Caco-2 (cell line): Measurements from ENCODE around the gene PCBP1. TPM values are rescaled to one million over a fixed set of nuclear protein-coding genes. Genes with fewer than 3 reads are reported as not detected.

Experiments
- BruUV-seq: library from RNA; stranded (reverse); fragments of 400-500 nt; replicated peaks from 2 replicates; lab custom pipeline; 2021; lab: Mats Ljungman, UMichigan
- CTCF ChIA-PET: fragments of 300-600 bp; sonication (Branson Sonifier 250); formaldehyde crosslinking; loops from one replicate; lab custom pipeline; 2022; ENCODE audit warnings: antibody characterized with exemption; lab: Charles Lee
- POLR2A ChIA-PET: fragments of 300-600 bp; sonication (Branson Sonifier 250); formaldehyde crosslinking; loops from one replicate; lab custom pipeline; 2022; ENCODE audit warnings: antibody characterized with exemption; lab: Charles Lee
- DNase-seq, 2 experiments: peaks; one replicate each; pipeline versions ENCODE4 v3.0.0 to v3.0.0-alpha.2; 2020 to 2022
- H3K27me3 ChIP-seq: replicated peaks from 2 replicates; pipeline ENCODE4 v1.6.0; 2011; ENCODE audit warnings: low read length; ENCODE audit not compliant: control insufficient read depth, insufficient read depth
- H3K36me3 ChIP-seq: 2 replicates; pipeline ENCODE4 v1.5.1; 2011; ENCODE audit warnings: low read length; ENCODE audit not compliant: control insufficient read depth, insufficient read depth
- H3K4me1 ChIP-seq: fragments of 250-450 bp; sonication (Bioruptor Pico); 2 replicates; pipeline ENCODE4 v1.5.1; 2020; ENCODE audit warnings: mild to moderate bottlenecking
- H3K4me3 ChIP-seq: 2 replicates; pipeline ENCODE4 v1.5.1; 2011; ENCODE audit warnings: low read depth, mild to moderate bottlenecking, control low read depth, low read length
- H3K9me3 ChIP-seq: fragments of 250-450 bp; sonication (Bioruptor Pico); 2 replicates; pipeline ENCODE4 v1.5.1; 2020; ENCODE audit warnings: mild to moderate bottlenecking, moderate library complexity
- H3K27ac Mint-ChIP-seq: one replicate; pipeline ENCODE4 v1.8.0; 2022; ENCODE audit warnings: mixed read lengths; ENCODE audit not compliant: unreplicated experiment
- H3K27me3 Mint-ChIP-seq: one replicate; pipeline ENCODE4 v1.8.0; 2022; ENCODE audit warnings: mixed read lengths; ENCODE audit not compliant: insufficient read depth, unreplicated experiment
- H3K36me3 Mint-ChIP-seq: one replicate; pipeline ENCODE4 v1.8.0; 2022; ENCODE audit warnings: mild to moderate bottlenecking, mixed read lengths; ENCODE audit not compliant: insufficient read depth, unreplicated experiment
- H3K4me1 Mint-ChIP-seq: one replicate; pipeline ENCODE4 v1.8.0; 2022; ENCODE audit warnings: low read depth, mixed read lengths; ENCODE audit not compliant: unreplicated experiment
- H3K4me3 Mint-ChIP-seq: one replicate; pipeline ENCODE4 v1.8.0; 2022; ENCODE audit warnings: mild to moderate bottlenecking, moderate library complexity, mixed read lengths; ENCODE audit not compliant: unreplicated experiment
- H3K9me3 Mint-ChIP-seq: one replicate; pipeline ENCODE4 v1.8.0; 2022; ENCODE audit warnings: mixed read lengths; ENCODE audit not compliant: unreplicated experiment
- CTCF ChIP-seq, 2 experiments: fragments of 200-600 bp in 1 of 2; IDR thresholded peaks; 1 replicate in 1 of 2; 2 replicates in 1 of 2; pipeline versions ENCODE4 v1.5.1 to v1.8.0; 2011 to 2022; ENCODE audit warnings: antibody characterized with exemption in 1 of 2, control low read depth in 1 of 2, inconsistent platforms in 1 of 2, low read depth in 1 of 2, low read length in 1 of 2, mild to moderate bottlenecking in 1 of 2, moderate library complexity in 1 of 2; ENCODE audit not compliant: insufficient read depth in 1 of 2, severe bottlenecking in 1 of 2, unreplicated experiment in 1 of 2
- intact Hi-C: fragments of 100-400 bp; cut with micrococcal nuclease; formaldehyde crosslinking; loops from one replicate; pipeline ENCODE4 v1.10.0; 2022; ENCODE audit not compliant: unreplicated experiment
- total RNA-seq: library from RNA; stranded (reverse); gene quantifications from 2 replicates; pipeline ENCODE4 v1.2.3, GENCODE V29; 2022

PCBP1 gene
- total RNA-seq, 1 experiment from 2014 or later: 319 TPM

- peaks cover 14% of the 10 kb centered on the region for H3K4me1 ChIP-seq
- POLR2A ChIA-PET: interaction anchor here (0.7 to 1.3 kb wide), 3 partner anchors 16 to 154 kb away, joined by 3 to 8 read pairs (median 3); partner anchors contain the start of gene MXD1
- H3K36me3 ChIP-seq: peaks cover 3% of the 10 kb centered on the region; the same call in 1 of the 2 replicates
- DNase-seq: peak; percentile 73 to 78
- no peak overlapping the region for H3K4me3 Mint-ChIP-seq
- no peaks in the 10 kb centered on the region for H3K9me3 ChIP-seq
- no peaks in the 10 kb centered on the region for H3K27me3 Mint-ChIP-seq
- peaks cover 73% of the 10 kb centered on the region for H3K36me3 Mint-ChIP-seq
- H3K9me3 Mint-ChIP-seq: no peaks in the 10 kb centered on the region
- intact Hi-C loops: no loop called here
- no peak overlapping the region for H3K4me3 ChIP-seq
- CTCF ChIA-PET: interaction anchor here (0.8 to 2.0 kb wide), 4 partner anchors 16 to 281 kb away, joined by 3 to 11 read pairs (median 4); no protein-coding TSS in a partner anchor
- H3K27ac Mint-ChIP-seq: peak overlapping the region; percentile 3
- TSS peak; percentile 15 for BruUV-seq
- peaks cover 13% of the 10 kb centered on the region for H3K4me1 Mint-ChIP-seq
- TF ChIP-seq CTCF (IDR thresholded peaks at IDR 0.05; ENCODE audit: insufficient read depth in 1 of 2, low read depth in 1 of 2, low read length in 1 of 2, severe bottlenecking in 1 of 2, unreplicated experiment in 1 of 2): no peak
- no peaks in the 10 kb centered on the region for H3K27me3 ChIP-seq
Observed at GRCh38 chr2:70069049-70069448, 18.2 kb upstream of the PCBP1 start.

- Histone ChIP-seq H3K4me1 (peaks cover 14% of the 10 kb centered on the region), H3K27me3 (no peaks in the 10 kb centered on the region), H3K4me3 (no peak overlapping the region), H3K9me3 (no peaks in the 10 kb centered on the region), H3K36me3 (peaks cover 1% of the 10 kb centered on the region; the same call in 1 of the 2 replicates)
- TF ChIP-seq CTCF (IDR thresholded peaks at IDR 0.05; ENCODE audit: insufficient read depth in 1 of 2, low read depth in 1 of 2, low read length in 1 of 2, severe bottlenecking in 1 of 2, unreplicated experiment in 1 of 2): peak; percentile 79 to 91
- ChIA-PET CTCF (interaction anchor here (0.6 to 1.9 kb wide), 16 partner anchors 11 to 492 kb away, joined by 3 to 69 read pairs (median 4); partner anchors contain the start of gene MXD1), POLR2A (interaction anchor here (0.6 to 1.5 kb wide), 8 partner anchors 14 to 633 kb away, joined by 3 to 35 read pairs (median 3); partner anchors contain the start of genes MXD1 and NFU1)
- H3K9me3 Mint-ChIP-seq: no peaks in the 10 kb centered on the region
- DNase-seq: peak; percentile 76 to 79
- intact Hi-C loops: loop anchor here (1.0 kb wide), 1 partner anchor 156 kb away; no protein-coding TSS in a partner anchor
- peak overlapping the region; percentile 38 for H3K27ac Mint-ChIP-seq
- H3K4me1 Mint-ChIP-seq: peaks cover 13% of the 10 kb centered on the region
- BruUV-seq: no TSS peak
- H3K36me3 Mint-ChIP-seq: peaks cover 77% of the 10 kb centered on the region
- no peaks in the 10 kb centered on the region for H3K27me3 Mint-ChIP-seq
- no peak overlapping the region for H3K4me3 Mint-ChIP-seq
Observed at GRCh38 chr2:70070542-70071268, 16.6 kb upstream of the PCBP1 start.

- Mint-ChIP-seq H3K4me3 (no peak overlapping the region), H3K36me3 (peaks cover 69% of the 10 kb centered on the region), H3K27ac (peak overlapping the region; percentile 26), H3K4me1 (peaks cover 13% of the 10 kb centered on the region), H3K27me3 (no peaks in the 10 kb centered on the region), H3K9me3 (no peaks in the 10 kb centered on the region)
- H3K36me3 ChIP-seq: no peaks in the 10 kb centered on the region; the same call in none of the 2 replicates
- no peak overlapping the region for H3K4me3 ChIP-seq
- no peaks in the 10 kb centered on the region for H3K9me3 ChIP-seq
- ChIA-PET POLR2A (interaction anchor here (0.6 to 1.0 kb wide), 3 partner anchors 11 to 159 kb away, joined by 4 to 10 read pairs (median 5); no protein-coding TSS in a partner anchor), CTCF (interaction anchor here (0.6 to 0.7 kb wide), 3 partner anchors 51 to 164 kb away, joined by 5 to 6 read pairs (median 6); no protein-coding TSS in a partner anchor)
- DNase-seq: no peak
- intact Hi-C loops: no loop called here
- TF ChIP-seq CTCF (IDR thresholded peaks at IDR 0.05; ENCODE audit: insufficient read depth in 1 of 2, low read depth in 1 of 2, low read length in 1 of 2, severe bottlenecking in 1 of 2, unreplicated experiment in 1 of 2): no peak
- BruUV-seq: no TSS peak
- peaks cover 10% of the 10 kb centered on the region for H3K4me1 ChIP-seq
- no peaks in the 10 kb centered on the region for H3K27me3 ChIP-seq
Observed at GRCh38 chr2:70073493-70073892, 13.8 kb upstream of the PCBP1 start.
